ENCODE data around the gene ITGB8. TPM values are rescaled to one million over a fixed set of nuclear protein-coding genes. Genes with fewer than 3 reads are reported as not detected.

The ITGB8 gene
- total RNA-seq, 4 donors from 2014 or later = 30.7 to 65.5 (median 57.5) TPM

GRCh38 chr7:20344396-20344795 lies 13.7 kb downstream of the ITGB8 start:
- H3K4me1 ChIP-seq = peaks cover 44% of the 10 kb centered on the region
- H3K4me3 ChIP-seq = no peak overlapping the region
- TF ChIP-seq CTCF (IDR thresholded peaks at IDR 0.05) (no peak), EP300 (IDR thresholded peaks at IDR 0.05) (no peak), POLR2A (IDR thresholded peaks at IDR 0.05) (no peak), POLR2AphosphoS5 (IDR thresholded peaks at IDR 0.05) (no peak)
- DNase-seq (ENCODE audit: low spot score in 2 of 2) = no peak
- no peaks in the 10 kb centered on the region for H3K27me3 ChIP-seq
- no peaks in the 10 kb centered on the region for H3K9me3 ChIP-seq
- 93% methylated on average over 4 of the region's 4 CpGs for WGBS
- H3K27ac ChIP-seq = no peak overlapping the region
- no peaks in the 10 kb centered on the region for H3K36me3 ChIP-seq

GRCh38 chr7:20346577-20346976 lies 15.9 kb downstream of the ITGB8 start:
- no peaks in the 10 kb centered on the region for H3K36me3 ChIP-seq
- H3K27ac ChIP-seq = no peak overlapping the region
- 93% methylated on average over 4 of the region's 4 CpGs for WGBS
- H3K4me3 ChIP-seq = no peak overlapping the region
- no peaks in the 10 kb centered on the region for H3K27me3 ChIP-seq
- TF ChIP-seq POLR2AphosphoS5 (IDR thresholded peaks at IDR 0.05) (no peak), POLR2A (IDR thresholded peaks at IDR 0.05) (no peak), CTCF (IDR thresholded peaks at IDR 0.05) (no peak), EP300 (IDR thresholded peaks at IDR 0.05) (no peak)
- peaks cover 47% of the 10 kb centered on the region for H3K4me1 ChIP-seq
- no peak for DNase-seq (ENCODE audit: low spot score in 2 of 2)
- H3K9me3 ChIP-seq = no peaks in the 10 kb centered on the region

GRCh38 chr7:20347680-20348079 lies 17.0 kb downstream of the ITGB8 start:
- no peak overlapping the region for H3K27ac ChIP-seq

GRCh38 chr7:20348125-20348807 lies 17.6 kb downstream of the ITGB8 start:
- Histone ChIP-seq H3K27me3 (no peaks in the 10 kb centered on the region), H3K9me3 (no peaks in the 10 kb centered on the region), H3K4me3 (no peak overlapping the region), H3K27ac (no peak overlapping the region), H3K36me3 (no peaks in the 10 kb centered on the region), H3K4me1 (peaks cover 53% of the 10 kb centered on the region)
- no peak for DNase-seq (ENCODE audit: low spot score in 2 of 2)
- TF ChIP-seq EP300 (IDR thresholded peaks at IDR 0.05) (no peak), POLR2A (IDR thresholded peaks at IDR 0.05) (no peak), CTCF (IDR thresholded peaks at IDR 0.05) (no peak), POLR2AphosphoS5 (IDR thresholded peaks at IDR 0.05) (no peak)
- WGBS = 84% methylated on average over 2 of the region's 2 CpGs

More at GRCh38 chr7:20347680-20348079, 17.0 kb downstream of the ITGB8 start:
- H3K27me3 ChIP-seq = no peaks in the 10 kb centered on the region
- H3K36me3 ChIP-seq = no peaks in the 10 kb centered on the region
- no peak overlapping the region for H3K4me3 ChIP-seq
- TF ChIP-seq POLR2AphosphoS5 (IDR thresholded peaks at IDR 0.05) (no peak), POLR2A (IDR thresholded peaks at IDR 0.05) (no peak), CTCF (IDR thresholded peaks at IDR 0.05) (no peak), EP300 (IDR thresholded peaks at IDR 0.05) (no peak)
- H3K4me1 ChIP-seq = peaks cover 54% of the 10 kb centered on the region
- no peak for DNase-seq (ENCODE audit: low spot score in 2 of 2)
- no peaks in the 10 kb centered on the region for H3K9me3 ChIP-seq

GRCh38 chr7:20350518-20350951 lies 19.8 kb downstream of the ITGB8 start:
- WGBS = 14% methylated on average over 4 of the region's 4 CpGs
- Histone ChIP-seq H3K4me1 (peaks cover 48% of the 10 kb centered on the region), H3K9me3 (no peaks in the 10 kb centered on the region)

More at GRCh38 chr7:20350518-20350951, 19.8 kb downstream of the ITGB8 start:
- no peaks in the 10 kb centered on the region for H3K27me3 ChIP-seq
- no peak for DNase-seq (ENCODE audit: low spot score in 2 of 2)
- H3K27ac ChIP-seq = peak overlapping the region; percentile 87
- no peak for TF ChIP-seq POLR2A (IDR thresholded peaks at IDR 0.05)
- no peak for TF ChIP-seq POLR2AphosphoS5 (IDR thresholded peaks at IDR 0.05)
- no peak for TF ChIP-seq CTCF (IDR thresholded peaks at IDR 0.05)
- no peak for TF ChIP-seq EP300 (IDR thresholded peaks at IDR 0.05)
- no peaks in the 10 kb centered on the region for H3K36me3 ChIP-seq
- H3K4me3 ChIP-seq = no peak overlapping the region

All from suprapubic skin (tissue), 4 donors.